CD4-positive, CD25-positive, alpha-beta regulatory T cell (primary cell): ENCODE data around the gene HDAC9. TPM values are rescaled to one million over a fixed set of nuclear protein-coding genes. Genes with fewer than 3 reads are reported as not detected.
A peak's percentile ranks its signal among the peaks of the same experiment; 100 is the strongest.

Source experiments
- ATAC-seq, 2 donors: fragments of 150-1000 bp; cut with Tn5 transposase; one replicate each; pipeline ENCODE4 v1.10.0; 2021; ENCODE audit warnings: low read depth in 2 of 2, moderate number of reproducible peaks in 2 of 2, moderate library complexity in 1 of 2
- DNase-seq, 3 donors: peaks; one replicate each; pipeline versions ENCODE4 v3.0.0 to v3.0.0-alpha.2; 2012 to 2022; ENCODE audit warnings: mixed read lengths in 1 of 3
- H3K27ac ChIP-seq: one replicate; pipeline ENCODE4 v1.7.0; 2013; ENCODE audit warnings: mild to moderate bottlenecking, low read length; ENCODE audit not compliant: insufficient read depth, poor library complexity, severe bottlenecking
- H3K27me3 ChIP-seq: one replicate; pipeline ENCODE4 v1.7.0; 2013; ENCODE audit warnings: low read length; ENCODE audit not compliant: control insufficient read depth, insufficient read depth
- H3K36me3 ChIP-seq: one replicate; pipeline ENCODE4 v1.7.0; 2013; ENCODE audit warnings: mild to moderate bottlenecking, low read length, moderate library complexity; ENCODE audit not compliant: control insufficient read depth, insufficient read depth
- H3K4me1 ChIP-seq: 2 replicates; pipeline ENCODE4 v1.7.0; 2013; ENCODE audit warnings: mild to moderate bottlenecking, low read length; ENCODE audit not compliant: insufficient read depth, control insufficient read depth, poor library complexity, severe bottlenecking
- H3K4me3 ChIP-seq: one replicate; pipeline ENCODE4 v1.7.0; 2013; ENCODE audit warnings: low read depth, mild to moderate bottlenecking, low read length, moderate library complexity
- H3K9me3 ChIP-seq, 2 experiments: 1 replicate in 1 of 2; 2 replicates in 1 of 2; pipeline ENCODE4 v1.7.0; 2013; ENCODE audit warnings: low read length in 2 of 2, mild to moderate bottlenecking in 1 of 2, moderate library complexity in 1 of 2; ENCODE audit not compliant: control insufficient read depth in 2 of 2
- H3K27ac Mint-ChIP-seq, 3 donors: one replicate each; pipeline ENCODE4 v1.8.0; 2020 to 2022; ENCODE audit warnings: mild to moderate bottlenecking in 3 of 3, mixed read lengths in 3 of 3, moderate library complexity in 2 of 3
- H3K27me3 Mint-ChIP-seq: one replicate; pipeline ENCODE4 v1.8.0; 2022; ENCODE audit warnings: mild to moderate bottlenecking, mixed read lengths
- H3K36me3 Mint-ChIP-seq: one replicate; pipeline ENCODE4 v1.8.0; 2020; ENCODE audit warnings: mixed read lengths
- H3K4me1 Mint-ChIP-seq, 4 donors: one replicate each; pipeline ENCODE4 v1.8.0; 2020 to 2022; ENCODE audit warnings: mixed read lengths in 4 of 4, mild to moderate bottlenecking in 1 of 4
- H3K4me3 Mint-ChIP-seq, 4 donors: one replicate each; pipeline ENCODE4 v1.8.0; 2020 to 2022; ENCODE audit warnings: mild to moderate bottlenecking in 4 of 4, mixed read lengths in 4 of 4, moderate library complexity in 3 of 4
- H3K9me3 Mint-ChIP-seq, 7 donors: one replicate each; pipeline ENCODE4 v1.8.0; 2020 to 2022; ENCODE audit warnings: mixed read lengths in 7 of 7, mild to moderate bottlenecking in 3 of 7, moderate library complexity in 2 of 7
- polyA plus RNA-seq, 4 donors: library from polyadenylated mRNA; unstranded; fragments of 300-500 nt; fragmentation: Illumina TruSeq; gene quantifications; one replicate each; pipeline ENCODE4 v1.2.3, GENCODE V29; 2021
- total RNA-seq: library from RNA; stranded (reverse); gene quantifications from one replicate; pipeline ENCODE4 v1.2.3, GENCODE V29; 2022

HDAC9 gene
- total and polyA plus RNA-seq, 5 donors from 2014 or later: 4.1 to 23.7 (median 10.4) TPM

- Histone ChIP-seq H3K36me3 (no peaks in the 10 kb centered on the region), H3K27ac (no peak overlapping the region), H3K4me1 (no peaks in the 10 kb centered on the region), H3K9me3 (no peaks in the 10 kb centered on the region), H3K4me3 (no peak overlapping the region), H3K27me3 (no peaks in the 10 kb centered on the region)
- Mint-ChIP-seq H3K4me1 (peaks cover 0 to 8% (median 3%) of the 10 kb centered on the region in 4 donors), H3K9me3 (peaks cover 0 to 3% (median 0%) of the 10 kb centered on the region in 7 donors), H3K27me3 (no peaks in the 10 kb centered on the region), H3K4me3 (no peak overlapping the region), H3K36me3 (no peaks in the 10 kb centered on the region), H3K27ac (no peak overlapping the region)
- no peak for DNase-seq
- no peak for ATAC-seq
These were observed 23.0 kb downstream of the HDAC9 start for GRCh38 chr7:18518555-18518954.

- Mint-ChIP-seq H3K27me3 (no peaks in the 10 kb centered on the region), H3K36me3 (no peaks in the 10 kb centered on the region), H3K27ac (no peak overlapping the region), H3K4me3 (no peak overlapping the region), H3K4me1 (peaks cover 0 to 6% (median 2%) of the 10 kb centered on the region in 4 donors), H3K9me3 (peaks cover 0 to 3% (median 0%) of the 10 kb centered on the region in 7 donors)
- Histone ChIP-seq H3K27me3 (no peaks in the 10 kb centered on the region), H3K4me1 (no peaks in the 10 kb centered on the region), H3K9me3 (no peaks in the 10 kb centered on the region), H3K4me3 (peak overlapping the region; percentile 28), H3K36me3 (no peaks in the 10 kb centered on the region), H3K27ac (no peak overlapping the region)
- ATAC-seq: peak in 1 of 2 donors; percentile 20
- DNase-seq: no peak
These were observed 25.1 kb downstream of the HDAC9 start for GRCh38 chr7:18520450-18521235.

GRCh38 chr7:18521236-18521589 lies 25.7 kb downstream of the HDAC9 start:
- Histone ChIP-seq H3K4me1 (no peaks in the 10 kb centered on the region), H3K36me3 (no peaks in the 10 kb centered on the region), H3K27me3 (no peaks in the 10 kb centered on the region), H3K4me3 (no peak overlapping the region), H3K9me3 (no peaks in the 10 kb centered on the region), H3K27ac (peak overlapping the region; percentile 36)
- Mint-ChIP-seq H3K4me1 (peaks cover 0 to 9% (median 3%) of the 10 kb centered on the region in 4 donors), H3K36me3 (no peaks in the 10 kb centered on the region), H3K27ac (no peak overlapping the region), H3K9me3 (peaks cover 0 to 3% (median 0%) of the 10 kb centered on the region in 7 donors), H3K27me3 (no peaks in the 10 kb centered on the region), H3K4me3 (no peak overlapping the region)
- no peak for ATAC-seq
- DNase-seq: no peak

GRCh38 chr7:18521945-18522566 lies 26.5 kb downstream of the HDAC9 start:
- peaks cover 0 to 13% (median 3%) of the 10 kb centered on the region in 4 donors for H3K4me1 Mint-ChIP-seq
- no peaks in the 10 kb centered on the region for H3K36me3 Mint-ChIP-seq
- ATAC-seq (peak; percentile 45 to 55), DNase-seq (peak in 2 of 3 donors; percentile 14 to 24)
- Histone ChIP-seq H3K36me3 (no peaks in the 10 kb centered on the region), H3K27ac (peak overlapping the region; percentile 36), H3K4me1 (no peaks in the 10 kb centered on the region), H3K4me3 (peak overlapping the region; percentile 21), H3K9me3 (no peaks in the 10 kb centered on the region), H3K27me3 (no peaks in the 10 kb centered on the region)
- peak overlapping the region in 1 of 4 donors; percentile 48 for H3K4me3 Mint-ChIP-seq
- H3K27ac Mint-ChIP-seq: peak overlapping the region in 2 of 3 donors; percentile 33 to 84
- H3K27me3 Mint-ChIP-seq: no peaks in the 10 kb centered on the region
- H3K9me3 Mint-ChIP-seq: peaks cover 0 to 5% (median 0%) of the 10 kb centered on the region in 7 donors

- DNase-seq (no peak), ATAC-seq (no peak)
- Mint-ChIP-seq H3K9me3 (peaks cover 0 to 3% (median 0%) of the 10 kb centered on the region in 7 donors), H3K4me3 (no peak overlapping the region), H3K27ac (no peak overlapping the region), H3K4me1 (peaks cover 0 to 13% (median 3%) of the 10 kb centered on the region in 4 donors), H3K27me3 (no peaks in the 10 kb centered on the region), H3K36me3 (no peaks in the 10 kb centered on the region)
- Histone ChIP-seq H3K9me3 (no peaks in the 10 kb centered on the region), H3K4me3 (no peak overlapping the region), H3K4me1 (no peaks in the 10 kb centered on the region), H3K27me3 (no peaks in the 10 kb centered on the region), H3K27ac (no peak overlapping the region), H3K36me3 (no peaks in the 10 kb centered on the region)
These were observed 28.7 kb downstream of the HDAC9 start for GRCh38 chr7:18524248-18524647.

- no peaks in the 10 kb centered on the region for H3K27me3 ChIP-seq
- peaks cover 0 to 13% (median 3%) of the 10 kb centered on the region in 4 donors for H3K4me1 Mint-ChIP-seq
- no peaks in the 10 kb centered on the region for H3K9me3 ChIP-seq
- DNase-seq: no peak
- H3K9me3 Mint-ChIP-seq: peaks cover 0 to 3% (median 0%) of the 10 kb centered on the region in 7 donors
- H3K27me3 Mint-ChIP-seq: no peaks in the 10 kb centered on the region
- H3K27ac Mint-ChIP-seq: no peak overlapping the region
- peak overlapping the region in 2 of 4 donors; percentile 8 to 13 for H3K4me3 Mint-ChIP-seq
- ATAC-seq: no peak
- H3K36me3 Mint-ChIP-seq: no peaks in the 10 kb centered on the region
- peak overlapping the region; percentile 2 for H3K4me3 ChIP-seq
- no peak overlapping the region for H3K27ac ChIP-seq
- no peaks in the 10 kb centered on the region for H3K4me1 ChIP-seq
- no peaks in the 10 kb centered on the region for H3K36me3 ChIP-seq
These were observed 30.9 kb downstream of the HDAC9 start for GRCh38 chr7:18526368-18526878.

- Mint-ChIP-seq H3K27ac (no peak overlapping the region), H3K4me3 (no peak overlapping the region), H3K27me3 (no peaks in the 10 kb centered on the region), H3K36me3 (no peaks in the 10 kb centered on the region), H3K9me3 (peaks cover 0 to 4% (median 0%) of the 10 kb centered on the region in 7 donors), H3K4me1 (peaks cover 0 to 20% (median 4%) of the 10 kb centered on the region in 4 donors)
- H3K36me3 ChIP-seq: no peaks in the 10 kb centered on the region
- no peak for ATAC-seq
- H3K4me1 ChIP-seq: no peaks in the 10 kb centered on the region
- no peaks in the 10 kb centered on the region for H3K27me3 ChIP-seq
- H3K9me3 ChIP-seq: no peaks in the 10 kb centered on the region
- DNase-seq: no peak
- no peak overlapping the region for H3K27ac ChIP-seq
- no peak overlapping the region for H3K4me3 ChIP-seq
These were observed 33.7 kb downstream of the HDAC9 start for GRCh38 chr7:18529239-18529638.
